GM19468 (cell line): ENCODE results near the gene EXOC3.

Experiments
- ATAC-seq: cut with Tn5 transposase; IDR thresholded peaks from one replicate; pipeline ENCODE4 v1.9.1; 2021; ENCODE audit warnings: mild to moderate bottlenecking, moderate library complexity, moderate number of reproducible peaks; ENCODE audit not compliant: unreplicated experiment; ENCODE audit errors: extremely low read depth

The EXOC3 gene

GRCh38 chr5:436641-436975 lies 6.4 kb upstream of the EXOC3 start:
- ATAC-seq = no peak

- ATAC-seq = no peak
Observed at GRCh38 chr5:437281-437771, 5.7 kb upstream of the EXOC3 start.

GRCh38 chr5:438481-438981 lies 4.4 kb upstream of the EXOC3 start:
- no peak for ATAC-seq

GRCh38 chr5:439181-439580 lies 3.8 kb upstream of the EXOC3 start:
- ATAC-seq = no peak

- ATAC-seq = no peak
Observed at GRCh38 chr5:439636-440035, 3.3 kb upstream of the EXOC3 start.

GRCh38 chr5:440401-441201 lies 2.4 kb upstream of the EXOC3 start:
- ATAC-seq = no peak

GRCh38 chr5:441996-442334 lies 1.0 kb upstream of the EXOC3 start:
- ATAC-seq = no peak

GRCh38 chr5:443239-444151 lies 519 bp downstream of the EXOC3 start:
- no peak for ATAC-seq

- ATAC-seq = no peak
Observed at GRCh38 chr5:444226-444625, 1.2 kb downstream of the EXOC3 start.

GRCh38 chr5:445591-445990 lies 2.6 kb downstream of the EXOC3 start:
- ATAC-seq = no peak

GRCh38 chr5:446066-446882 lies 3.3 kb downstream of the EXOC3 start:
- ATAC-seq = no peak

GRCh38 chr5:446883-447263 lies 3.9 kb downstream of the EXOC3 start:
- no peak for ATAC-seq

GRCh38 chr5:447501-447900 lies 4.5 kb downstream of the EXOC3 start:
- no peak for ATAC-seq

GRCh38 chr5:448061-448765 lies 5.2 kb downstream of the EXOC3 start:
- ATAC-seq = no peak

- ATAC-seq = no peak
Observed at GRCh38 chr5:448766-449090, 5.8 kb downstream of the EXOC3 start.

GRCh38 chr5:449151-449550 lies 6.2 kb downstream of the EXOC3 start:
- no peak for ATAC-seq

GRCh38 chr5:451587-452458 lies 8.8 kb downstream of the EXOC3 start:
- no peak for ATAC-seq

GRCh38 chr5:452978-453710 lies 10.2 kb downstream of the EXOC3 start:
- ATAC-seq = no peak
